Measurements from ENCODE around the gene FOXL2.

DNA sequence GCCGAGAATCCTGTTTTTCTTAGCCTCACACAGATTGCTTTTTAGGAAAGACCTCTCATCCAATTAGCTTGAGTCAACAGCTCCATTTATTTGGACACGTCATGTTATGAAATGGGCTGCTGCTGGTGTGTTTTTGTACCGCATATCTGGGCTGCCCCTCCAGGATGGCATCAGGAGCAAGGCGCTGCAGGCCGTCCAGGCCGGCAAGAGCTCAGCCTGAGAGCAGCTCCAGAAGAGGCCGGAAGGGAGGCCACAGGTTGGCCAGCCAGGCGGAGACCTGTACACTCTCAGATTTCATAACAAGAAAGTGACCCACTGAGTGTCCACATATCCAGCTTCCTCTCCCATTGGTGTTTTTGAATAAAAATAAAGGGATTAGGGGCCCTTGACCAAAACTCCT lies 28.4 kb upstream of the FOXL2 start:
- TF ChIP-seq, protein P1, sequence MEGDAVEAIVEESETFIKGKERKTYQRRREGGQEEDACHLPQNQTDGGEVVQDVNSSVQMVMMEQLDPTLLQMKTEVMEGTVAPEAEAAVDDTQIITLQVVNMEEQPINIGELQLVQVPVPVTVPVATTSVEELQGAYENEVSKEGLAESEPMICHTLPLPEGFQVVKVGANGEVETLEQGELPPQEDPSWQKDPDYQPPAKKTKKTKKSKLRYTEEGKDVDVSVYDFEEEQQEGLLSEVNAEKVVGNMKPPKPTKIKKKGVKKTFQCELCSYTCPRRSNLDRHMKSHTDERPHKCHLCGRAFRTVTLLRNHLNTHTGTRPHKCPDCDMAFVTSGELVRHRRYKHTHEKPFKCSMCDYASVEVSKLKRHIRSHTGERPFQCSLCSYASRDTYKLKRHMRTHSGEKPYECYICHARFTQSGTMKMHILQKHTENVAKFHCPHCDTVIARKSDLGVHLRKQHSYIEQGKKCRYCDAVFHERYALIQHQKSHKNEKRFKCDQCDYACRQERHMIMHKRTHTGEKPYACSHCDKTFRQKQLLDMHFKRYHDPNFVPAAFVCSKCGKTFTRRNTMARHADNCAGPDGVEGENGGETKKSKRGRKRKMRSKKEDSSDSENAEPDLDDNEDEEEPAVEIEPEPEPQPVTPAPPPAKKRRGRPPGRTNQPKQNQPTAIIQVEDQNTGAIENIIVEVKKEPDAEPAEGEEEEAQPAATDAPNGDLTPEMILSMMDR (IDR thresholded peaks at IDR 0.05 in 8 of 11, conservative IDR thresholded peaks at IDR 0.05 in 3 of 11), result no peak
- no peak for TF ChIP-seq POLR2AphosphoS5 (IDR thresholded peaks at IDR 0.05)

All from spleen (tissue), 7 donors.